ENCODE measurements around the gene IQGAP2.
"Not testable (repeated sequence)": the region's sequence is repeated elsewhere in the genome, so short reads cannot be mapped to it uniquely, and the experiment has no call there.

IQGAP2 gene, protein sequence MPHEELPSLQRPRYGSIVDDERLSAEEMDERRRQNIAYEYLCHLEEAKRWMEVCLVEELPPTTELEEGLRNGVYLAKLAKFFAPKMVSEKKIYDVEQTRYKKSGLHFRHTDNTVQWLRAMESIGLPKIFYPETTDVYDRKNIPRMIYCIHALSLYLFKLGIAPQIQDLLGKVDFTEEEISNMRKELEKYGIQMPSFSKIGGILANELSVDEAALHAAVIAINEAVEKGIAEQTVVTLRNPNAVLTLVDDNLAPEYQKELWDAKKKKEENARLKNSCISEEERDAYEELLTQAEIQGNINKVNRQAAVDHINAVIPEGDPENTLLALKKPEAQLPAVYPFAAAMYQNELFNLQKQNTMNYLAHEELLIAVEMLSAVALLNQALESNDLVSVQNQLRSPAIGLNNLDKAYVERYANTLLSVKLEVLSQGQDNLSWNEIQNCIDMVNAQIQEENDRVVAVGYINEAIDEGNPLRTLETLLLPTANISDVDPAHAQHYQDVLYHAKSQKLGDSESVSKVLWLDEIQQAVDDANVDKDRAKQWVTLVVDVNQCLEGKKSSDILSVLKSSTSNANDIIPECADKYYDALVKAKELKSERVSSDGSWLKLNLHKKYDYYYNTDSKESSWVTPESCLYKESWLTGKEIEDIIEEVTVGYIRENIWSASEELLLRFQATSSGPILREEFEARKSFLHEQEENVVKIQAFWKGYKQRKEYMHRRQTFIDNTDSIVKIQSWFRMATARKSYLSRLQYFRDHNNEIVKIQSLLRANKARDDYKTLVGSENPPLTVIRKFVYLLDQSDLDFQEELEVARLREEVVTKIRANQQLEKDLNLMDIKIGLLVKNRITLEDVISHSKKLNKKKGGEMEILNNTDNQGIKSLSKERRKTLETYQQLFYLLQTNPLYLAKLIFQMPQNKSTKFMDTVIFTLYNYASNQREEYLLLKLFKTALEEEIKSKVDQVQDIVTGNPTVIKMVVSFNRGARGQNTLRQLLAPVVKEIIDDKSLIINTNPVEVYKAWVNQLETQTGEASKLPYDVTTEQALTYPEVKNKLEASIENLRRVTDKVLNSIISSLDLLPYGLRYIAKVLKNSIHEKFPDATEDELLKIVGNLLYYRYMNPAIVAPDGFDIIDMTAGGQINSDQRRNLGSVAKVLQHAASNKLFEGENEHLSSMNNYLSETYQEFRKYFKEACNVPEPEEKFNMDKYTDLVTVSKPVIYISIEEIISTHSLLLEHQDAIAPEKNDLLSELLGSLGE (N-terminal part only)

DNA sequence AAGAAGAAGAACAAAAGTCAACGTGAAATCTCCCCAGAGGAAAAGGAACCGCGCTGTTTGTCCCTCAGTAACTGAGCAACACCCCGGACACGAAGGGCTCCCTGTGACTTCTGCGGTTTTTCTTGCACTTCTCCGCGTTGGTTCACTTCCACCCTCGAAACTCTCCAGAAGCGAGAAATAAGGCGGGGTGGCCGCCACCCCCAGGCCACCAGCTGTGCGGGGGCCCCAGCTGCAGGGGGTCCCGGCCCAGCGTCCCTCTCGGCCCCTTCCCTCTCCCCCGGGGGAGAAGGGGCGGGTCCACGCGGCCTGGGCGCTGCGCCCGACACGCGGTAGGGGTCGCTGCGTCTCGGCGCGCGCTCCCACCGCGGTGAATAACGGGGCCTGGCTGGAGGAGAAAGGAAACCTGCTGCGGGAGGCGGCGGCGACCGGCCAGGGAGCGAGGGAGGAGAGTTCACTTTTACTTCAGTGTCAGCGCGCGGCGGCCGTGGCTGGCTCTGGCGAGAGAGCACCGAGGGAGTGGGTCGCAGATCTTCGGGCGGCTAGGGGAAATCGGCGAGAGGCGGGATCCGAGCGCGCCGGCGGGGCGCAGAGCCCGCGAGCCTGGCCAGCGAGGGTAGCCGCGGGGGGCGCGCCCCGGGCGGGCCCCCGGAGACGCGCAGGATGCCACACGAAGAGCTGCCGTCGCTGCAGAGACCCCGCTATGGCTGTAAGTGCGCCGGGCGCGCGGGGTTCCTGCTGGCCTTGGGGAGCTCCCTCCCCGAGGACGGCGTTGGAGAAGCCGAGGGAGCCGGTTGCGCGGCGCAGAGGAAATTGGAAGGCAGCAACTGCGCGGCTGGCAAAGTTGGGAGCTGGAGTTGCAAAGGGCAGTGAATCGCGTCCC lies at the start of gene IQGAP2:
Gene IQGAP2 (plus strand): TSS at position 400 of the 880 bp plus-strand sequence. CDS start 261 bp downstream, at position 661.
- no peak for DNase-seq

DNA sequence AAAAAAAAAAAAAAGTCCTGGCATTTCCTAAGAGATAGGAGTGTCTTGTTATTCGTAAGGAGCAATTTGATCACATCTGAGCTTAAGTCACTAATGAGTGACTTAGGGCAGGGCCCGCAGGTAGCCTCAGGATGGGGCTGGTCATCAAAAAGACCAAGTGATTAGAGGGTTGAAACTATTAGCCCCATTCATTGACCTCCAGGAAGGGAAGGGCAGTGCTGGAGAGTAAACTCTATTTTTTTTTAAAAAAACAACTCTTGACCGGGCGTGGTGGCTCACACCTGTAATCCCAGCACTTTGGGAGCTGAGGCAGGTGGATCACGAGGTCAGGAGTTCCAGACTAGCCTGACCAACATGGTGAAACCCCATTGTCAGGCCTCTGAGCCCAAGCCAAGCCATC lies 46.2 kb upstream of the IQGAP2 start:
- DNase-seq, result no peak

DNA sequence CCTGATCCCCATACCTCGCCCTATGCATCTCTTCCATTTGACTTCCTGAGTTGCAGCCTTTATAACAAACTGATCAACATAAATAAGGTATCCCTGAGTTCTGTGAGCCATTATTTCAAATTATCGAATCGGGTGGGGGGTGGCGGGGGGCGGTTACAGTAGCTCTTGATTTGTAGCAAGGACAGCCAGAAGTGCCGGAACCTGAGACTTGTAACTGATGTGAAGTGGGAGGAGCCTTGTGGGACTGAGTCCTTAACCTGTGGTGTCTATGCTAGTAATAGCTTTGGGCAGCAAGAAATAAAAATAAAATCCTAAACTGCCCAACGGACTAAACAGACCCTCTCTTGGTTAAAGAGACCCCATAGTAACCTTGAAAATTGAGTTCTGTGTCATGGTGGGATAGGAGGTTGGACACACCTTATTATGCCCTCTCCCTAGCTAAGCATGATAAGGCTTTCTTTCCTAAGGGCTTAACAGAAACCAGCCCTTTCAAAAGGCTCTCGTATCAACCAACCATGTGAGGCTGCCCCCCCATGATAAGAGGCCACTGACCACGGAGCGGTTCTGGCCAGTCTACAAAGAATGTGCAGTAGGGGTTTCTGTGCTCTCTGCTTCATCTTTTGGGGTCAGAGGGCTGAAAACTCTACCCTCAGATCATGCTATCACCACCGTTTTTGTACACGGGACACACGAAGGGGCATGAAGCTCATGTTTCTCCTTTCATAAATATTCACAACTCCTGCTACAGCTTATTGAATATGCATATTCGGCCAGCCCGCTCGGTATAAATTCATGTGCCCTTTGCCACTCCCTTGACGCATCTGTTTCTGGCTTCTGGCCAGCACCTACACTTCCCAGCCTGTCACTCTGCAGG lies 39.5 kb upstream of the IQGAP2 start:
- no peak for DNase-seq

DNA sequence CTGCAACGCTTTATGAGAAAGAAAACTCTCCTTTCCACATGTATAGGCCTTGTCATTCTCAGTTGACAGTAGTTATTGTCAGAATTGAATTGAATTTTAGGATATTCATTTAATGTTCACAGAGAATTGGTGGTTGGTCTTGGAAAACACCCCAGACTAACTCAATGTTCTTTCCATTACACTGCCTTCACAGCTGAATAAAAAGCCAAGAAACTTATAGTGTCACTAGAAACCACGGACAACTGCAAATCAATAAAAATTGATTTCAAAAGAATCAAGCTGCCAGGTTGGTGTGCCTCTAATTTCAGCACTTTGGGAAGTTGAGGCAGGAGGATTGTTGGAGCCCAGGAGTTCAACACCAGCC lies 38.9 kb upstream of the IQGAP2 start:
- DNase-seq, result no peak

DNA sequence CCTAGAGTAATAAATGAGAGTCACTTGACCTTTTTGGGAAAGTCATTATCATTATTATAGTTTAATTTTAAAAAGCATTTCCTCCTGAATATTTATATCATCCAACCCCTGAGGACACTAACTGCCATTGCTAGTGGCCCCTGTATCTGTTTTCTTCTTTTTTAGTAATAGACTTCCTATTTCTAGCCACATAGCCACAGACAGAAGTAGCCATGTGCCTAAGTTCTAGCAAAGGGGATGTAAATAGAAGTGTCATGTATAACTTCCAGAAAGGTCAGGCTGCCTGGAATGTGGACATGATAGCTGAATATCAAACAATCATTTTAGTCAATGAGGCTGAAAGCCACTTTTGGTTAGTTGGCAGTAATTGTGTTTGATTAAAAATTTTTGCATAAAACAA lies 37.5 kb upstream of the IQGAP2 start:
- no peak for DNase-seq

DNA sequence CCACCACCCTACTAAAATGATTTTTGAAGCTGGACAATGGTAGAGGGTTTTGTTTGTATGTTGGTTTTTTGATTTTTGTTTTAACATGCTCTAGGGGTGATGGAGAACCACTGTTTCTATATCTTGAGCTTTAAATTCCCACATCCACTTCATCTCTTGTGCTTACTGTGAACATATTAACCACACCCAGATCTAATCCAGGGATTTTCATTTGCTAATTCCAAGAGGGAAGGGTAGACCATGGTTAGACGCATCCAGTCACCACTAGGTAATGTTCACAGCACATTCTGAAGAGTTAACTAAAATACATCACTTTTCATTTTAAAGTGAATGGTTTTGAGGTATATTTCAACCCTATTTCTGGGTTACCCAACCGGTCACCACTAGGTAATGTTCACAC lies 36.5 kb upstream of the IQGAP2 start:
- no peak for DNase-seq

DNA sequence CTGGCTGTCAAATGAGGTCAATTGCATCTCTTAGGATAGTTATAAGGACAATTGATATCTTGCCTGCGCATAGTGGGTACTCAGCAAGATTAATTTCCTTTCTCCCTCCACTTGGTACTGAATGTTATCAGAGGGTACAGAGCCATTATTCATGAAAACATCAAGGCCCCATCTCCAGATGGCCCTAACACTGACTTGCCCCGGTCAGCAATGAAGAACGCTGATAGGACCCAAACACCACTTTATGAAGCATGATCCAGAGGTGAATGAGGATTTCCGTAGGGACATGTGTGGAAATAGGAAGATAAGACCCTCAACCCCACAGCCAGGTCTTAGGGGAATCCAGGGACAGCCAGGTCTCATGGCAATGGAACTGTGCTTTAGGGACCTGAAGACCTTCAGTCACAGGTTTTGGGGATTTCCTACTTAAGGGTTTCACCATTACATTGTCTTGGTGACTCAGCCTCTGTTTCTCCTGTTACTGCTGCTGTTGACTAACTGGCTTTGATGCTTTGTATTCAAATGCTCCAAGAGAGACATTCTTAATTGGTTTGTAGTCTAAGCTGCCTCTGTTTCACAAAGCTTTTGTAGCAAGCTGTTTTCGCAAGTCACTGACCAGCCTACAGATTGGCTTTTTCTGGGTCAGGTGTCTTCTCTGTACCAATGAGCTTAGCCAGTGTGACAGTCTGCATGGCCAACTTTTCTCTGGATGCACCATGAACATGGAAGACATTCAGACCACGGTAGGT lies 35.3 kb upstream of the IQGAP2 start:
- no peak for DNase-seq

DNA sequence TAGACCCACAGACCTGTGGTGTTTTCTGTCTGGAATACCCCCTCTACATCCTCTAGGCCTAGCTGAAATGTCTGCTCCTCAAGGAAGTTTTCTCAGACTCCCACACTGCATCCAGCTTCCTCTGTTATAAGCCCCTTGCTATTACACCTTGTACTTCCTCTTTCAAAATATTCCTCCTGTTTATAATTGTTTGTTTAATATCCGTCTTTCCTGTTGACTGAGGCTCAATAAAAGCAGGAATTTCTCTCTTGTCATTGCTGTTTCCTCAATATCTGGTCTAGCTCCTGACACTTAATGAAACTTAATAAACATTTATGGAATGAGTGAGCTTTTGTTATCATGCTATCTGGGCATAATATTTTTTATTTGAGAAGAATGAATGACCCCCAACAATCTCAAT lies 34.1 kb upstream of the IQGAP2 start:
- DNase-seq, result no peak

DNA sequence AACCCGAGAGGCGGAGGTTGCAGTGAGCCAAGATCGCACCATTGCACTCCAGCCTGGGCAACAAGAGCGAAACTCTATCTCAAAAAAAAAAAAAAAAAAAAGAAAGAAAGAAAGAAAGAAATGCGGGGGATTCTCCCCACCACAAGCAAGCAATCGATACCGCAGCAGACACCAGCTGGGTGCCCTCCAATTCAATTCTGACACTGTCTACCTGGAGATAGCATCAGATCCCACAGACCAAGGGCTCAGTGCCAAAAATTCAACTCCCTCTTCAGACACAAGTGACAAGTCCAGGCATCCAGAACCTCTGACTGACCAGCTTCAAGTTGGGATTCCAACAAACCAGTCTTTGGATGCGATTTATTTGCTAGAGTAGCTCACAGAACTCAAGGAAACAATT lies 33.4 kb upstream of the IQGAP2 start:
- DNase-seq, result not testable (repeated sequence)

DNA sequence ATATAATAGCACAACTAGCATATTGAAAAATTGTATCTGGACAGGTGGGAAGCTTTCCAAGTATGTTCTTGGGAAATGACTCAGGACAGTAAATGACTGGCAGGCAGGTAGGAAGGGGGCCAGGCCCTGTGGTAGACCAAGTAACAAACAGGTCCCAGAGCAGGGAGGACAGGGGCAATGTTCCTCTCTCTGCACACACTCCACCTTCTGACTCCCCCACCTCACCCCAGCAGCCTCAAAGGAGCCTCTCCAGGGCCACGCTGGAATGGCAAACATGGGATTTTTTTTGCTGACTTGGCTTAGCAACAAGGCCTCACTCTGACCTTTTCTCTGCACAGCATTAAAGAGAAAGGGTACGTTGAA lies 31.1 kb upstream of the IQGAP2 start:
- DNase-seq, result no peak

DNA sequence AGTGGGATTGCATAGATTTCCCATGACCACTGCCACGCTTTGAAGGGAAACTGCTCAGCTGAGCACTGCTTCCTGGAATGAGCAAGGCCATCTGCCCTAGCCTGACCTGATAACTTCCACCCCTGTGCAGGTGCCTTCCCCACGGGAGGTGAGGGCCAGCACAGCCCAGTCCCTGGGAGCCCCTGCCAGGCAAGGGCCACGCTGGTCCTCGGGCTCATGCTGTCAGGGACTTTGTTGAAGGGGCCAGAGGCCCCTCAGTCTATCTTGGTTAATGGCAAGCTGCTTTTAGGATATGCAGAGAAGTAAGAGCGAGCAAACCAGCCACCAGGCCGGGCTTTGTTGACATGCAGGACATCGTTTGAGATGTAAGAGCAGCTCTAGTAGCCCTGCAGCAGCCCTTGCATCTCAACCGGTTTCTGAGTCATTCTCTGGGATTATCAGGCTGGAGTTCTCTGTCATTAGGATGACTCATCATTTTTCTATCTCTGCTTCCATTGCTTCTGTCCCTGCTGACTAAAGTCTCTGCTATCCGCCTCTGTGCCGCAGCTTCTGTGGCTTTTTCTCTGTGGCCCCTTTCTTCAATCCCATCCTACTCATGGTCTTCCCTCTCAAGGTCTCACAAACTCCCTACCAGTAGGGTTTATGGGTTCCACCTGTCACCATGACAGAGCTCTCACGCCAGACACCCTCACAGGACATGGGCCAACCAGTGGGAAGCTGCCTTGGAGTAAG lies 30.6 kb upstream of the IQGAP2 start:
- DNase-seq, result no peak

DNA sequence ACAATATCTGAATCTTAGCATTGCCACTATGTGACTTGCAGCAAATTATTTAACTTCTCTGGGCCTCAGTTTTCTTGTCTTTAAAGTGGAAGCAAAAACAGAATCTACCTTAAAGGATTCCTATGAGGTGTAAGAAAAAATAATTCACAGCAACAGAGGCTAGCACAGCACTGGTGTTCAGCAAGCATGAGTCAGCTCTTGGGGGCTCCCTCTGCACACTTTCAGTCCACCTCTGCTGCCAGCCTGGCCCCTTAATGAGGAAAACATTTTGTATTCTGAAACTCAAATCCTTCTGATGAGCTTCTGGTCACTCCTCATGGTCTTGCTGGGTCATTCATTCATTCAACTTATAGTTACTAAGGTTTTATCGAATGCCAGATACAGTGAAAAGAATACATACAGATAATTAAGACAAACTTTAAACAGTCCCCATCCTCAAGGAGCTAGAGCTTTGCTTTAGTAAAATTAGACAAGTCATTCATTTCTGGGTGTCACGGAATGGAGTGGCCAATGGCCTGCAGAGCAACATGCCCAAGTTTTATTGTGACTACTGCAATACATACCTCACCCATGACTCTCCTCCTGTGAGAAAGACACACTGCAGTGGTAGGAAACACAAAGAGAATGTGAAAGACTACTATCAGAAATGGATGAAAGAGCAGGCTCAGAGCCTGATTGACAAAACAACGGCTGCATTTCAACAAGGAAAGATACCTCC lies 26.8 kb upstream of the IQGAP2 start:
- DNase-seq, result no peak

DNA sequence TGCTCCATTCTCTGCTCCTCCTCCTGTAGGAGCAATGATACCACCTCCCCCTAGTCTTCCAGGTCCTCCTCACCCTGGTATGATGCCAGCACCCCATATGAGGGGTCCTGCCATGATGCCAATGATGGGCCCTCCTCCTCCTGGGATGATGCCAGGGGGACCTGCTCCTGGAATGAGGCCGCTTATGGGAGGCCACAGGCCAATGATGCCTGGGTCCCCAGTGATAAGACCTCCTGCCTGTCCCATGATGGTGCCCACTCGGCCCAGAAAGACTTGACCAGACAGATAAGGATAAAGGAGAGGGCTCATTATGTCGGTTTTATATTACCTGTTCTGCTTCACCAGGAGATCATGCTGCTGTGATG lies 26.2 kb upstream of the IQGAP2 start:
- no peak for DNase-seq

DNA sequence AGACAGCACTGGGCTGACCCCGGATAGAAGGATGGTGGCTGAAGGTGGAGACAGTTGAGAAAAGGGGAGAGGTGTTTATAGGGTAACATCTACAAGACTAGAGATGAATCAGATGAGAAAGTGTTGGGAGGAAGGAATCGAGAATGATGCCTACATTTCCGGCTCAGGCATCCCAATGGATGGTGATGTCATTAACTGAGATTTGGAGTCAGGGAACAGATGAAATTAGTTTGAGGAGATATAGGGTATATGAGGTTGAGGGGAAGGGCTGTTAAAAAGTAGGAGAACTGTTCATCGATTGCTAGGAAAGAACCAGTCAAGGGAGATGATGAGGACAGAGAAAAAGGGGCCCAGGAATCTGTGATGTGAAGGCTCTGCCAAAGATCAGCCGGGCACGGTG lies 24.7 kb upstream of the IQGAP2 start:
- DNase-seq, result no peak

DNA sequence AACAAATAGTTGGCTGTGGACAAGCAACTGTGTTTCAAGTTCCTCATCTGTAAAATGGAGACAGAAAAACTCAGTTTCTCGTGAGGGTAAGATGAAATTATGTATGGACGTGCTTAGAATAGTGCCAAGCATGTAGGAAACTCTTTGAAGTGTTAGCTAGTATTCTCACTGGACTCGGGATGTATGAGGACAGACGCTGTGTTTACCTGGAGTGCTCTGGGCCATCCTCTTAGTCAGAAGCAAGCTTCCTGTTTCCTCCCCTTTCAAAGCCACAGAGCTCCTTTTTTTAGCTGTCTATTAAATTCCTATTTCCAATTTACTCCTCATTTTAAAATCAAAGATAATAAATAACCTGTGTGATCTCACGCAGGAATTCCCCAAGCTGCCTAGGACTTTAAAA lies 23.8 kb upstream of the IQGAP2 start:
- DNase-seq, result no peak

DNA sequence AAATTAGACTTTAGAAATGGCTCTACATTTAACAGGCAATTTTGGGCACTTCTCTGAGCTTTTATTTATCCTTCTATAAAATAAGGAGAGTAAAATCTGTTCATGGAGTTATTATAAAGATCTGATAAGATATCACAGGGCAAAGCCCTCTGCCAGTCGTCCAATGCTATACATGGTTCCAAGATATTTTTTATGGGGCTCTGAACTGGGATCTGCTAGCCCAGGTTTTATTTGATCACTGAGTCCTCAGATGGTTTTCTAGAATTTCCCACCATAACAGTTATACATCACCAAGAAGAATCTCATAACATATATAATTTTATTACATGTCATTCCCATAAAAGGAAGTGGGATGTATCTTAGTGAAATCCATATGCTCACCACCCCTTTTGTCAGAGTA lies 23.2 kb upstream of the IQGAP2 start:
- DNase-seq, result no peak

DNA sequence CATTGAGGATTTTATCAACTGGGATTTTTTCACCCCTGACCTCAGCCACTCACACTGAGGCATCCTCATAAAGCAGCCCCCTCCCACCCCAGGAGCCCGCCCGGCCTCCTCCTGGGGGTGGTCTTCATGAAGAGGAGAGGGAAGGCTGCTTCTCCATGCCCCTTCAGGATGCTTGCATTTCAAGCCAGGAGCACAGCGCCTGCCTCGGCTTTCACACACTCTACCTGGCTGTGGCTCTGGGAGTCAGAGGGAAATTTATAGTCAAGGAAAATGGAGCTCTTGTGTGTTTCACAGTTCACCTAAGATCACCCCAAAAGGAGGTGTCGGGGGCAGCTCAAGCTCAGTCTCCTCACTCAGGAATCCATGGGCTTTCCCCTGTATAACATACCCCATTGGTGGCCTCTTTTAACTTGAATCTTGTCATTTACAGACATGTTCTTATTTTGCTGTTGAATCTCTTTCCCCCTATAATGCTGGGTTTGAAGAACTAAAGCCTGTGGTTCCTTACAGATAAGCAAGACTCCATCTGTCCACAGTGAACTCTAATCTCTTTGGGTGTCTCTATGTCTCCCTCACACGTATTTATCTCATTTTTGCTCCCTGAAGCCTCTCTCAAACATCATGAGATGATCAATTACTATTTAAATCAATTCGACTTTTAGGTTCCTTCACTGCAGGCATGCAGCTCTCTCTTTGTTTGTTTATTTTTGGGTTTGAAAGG lies 22.6 kb upstream of the IQGAP2 start:
- no peak for DNase-seq

DNA sequence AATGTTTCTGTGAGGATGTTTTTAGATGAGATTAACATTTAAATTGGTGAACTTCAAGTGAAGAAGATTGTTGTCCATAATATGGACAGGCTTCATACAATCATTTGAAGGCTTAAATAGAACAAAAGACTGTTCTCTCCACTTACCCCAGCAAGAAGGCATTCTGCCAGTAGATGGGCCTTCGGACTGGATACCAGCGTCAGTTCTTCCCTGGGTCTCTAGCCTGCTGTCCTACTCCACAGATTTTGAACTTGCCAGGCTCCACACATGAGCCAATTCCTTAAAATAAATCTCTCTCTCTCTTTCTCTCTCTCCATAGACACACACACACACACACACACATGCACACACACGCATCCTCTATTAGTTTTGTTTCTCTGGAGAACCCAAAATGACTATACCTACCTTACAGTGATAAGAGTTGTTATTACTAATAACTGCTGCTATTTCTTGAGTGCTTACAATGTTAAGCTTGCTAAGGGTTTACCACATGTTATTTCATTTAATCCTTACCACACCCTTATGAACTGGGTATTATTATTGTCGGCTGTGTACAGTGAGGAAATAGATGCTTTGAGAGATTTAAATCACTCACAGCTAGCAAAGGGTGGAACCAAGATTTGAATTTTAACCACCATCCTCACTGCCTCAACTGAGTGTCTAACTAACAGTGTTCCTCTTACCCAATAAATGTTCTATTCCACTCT lies 19.8 kb upstream of the IQGAP2 start:
- DNase-seq, result no peak

Data from COR-L47 (cell line).